Measurements from ENCODE around the gene RICTOR.
A peak's percentile ranks its signal among the peaks of the same experiment; 100 is the strongest.
"Not testable (repeated sequence)": the region's sequence is repeated elsewhere in the genome, so short reads cannot be mapped to it uniquely, and the experiment has no call there.

The RICTOR gene

DNA sequence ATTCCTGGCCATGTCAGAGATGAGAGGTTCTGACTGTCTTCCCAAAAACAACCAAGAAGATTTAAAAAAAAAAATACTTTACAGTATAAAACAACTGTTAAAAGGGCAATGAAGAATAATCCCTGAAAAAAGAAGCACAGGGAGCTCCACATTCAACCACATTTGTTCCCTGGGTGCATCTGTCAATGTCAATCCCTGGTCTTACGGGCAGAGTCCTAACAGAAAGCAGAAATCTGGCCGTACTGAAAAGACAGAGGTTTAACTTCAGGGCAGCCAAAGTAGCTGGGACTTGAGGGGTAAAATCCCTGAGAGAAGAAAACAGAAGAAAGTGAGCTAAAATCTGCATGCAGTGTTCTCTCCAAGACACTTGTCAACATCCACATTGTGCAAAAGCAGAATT lies 76.6 kb downstream of the RICTOR start:
- TF ChIP-seq LEF1 (IDR thresholded peaks at IDR 0.05; ENCODE audit: borderline replicate concordance) (no peak), CTBP1 (IDR thresholded peaks at IDR 0.05; ENCODE audit: borderline replicate concordance) (no peak), ELF4 (IDR thresholded peaks at IDR 0.05) (no peak), NFRKB (IDR thresholded peaks at IDR 0.05) (no peak), TARDBP (IDR thresholded peaks at IDR 0.05) (no peak), ARNT (IDR thresholded peaks at IDR 0.05) (no peak), ZNF384 (IDR thresholded peaks at IDR 0.05) (no peak), FOXM1 (IDR thresholded peaks at IDR 0.05; ENCODE audit: borderline replicate concordance) (no peak)
- DNase-seq (ENCODE audit: extremely low spot score): no peak
- POLR2A ChIA-PET: no interaction called here
- CTCF ChIA-PET: interaction anchor here (0.6 kb wide), 1 partner anchor 23 kb away, joined by 3 read pairs; no protein-coding TSS in a partner anchor

DNA sequence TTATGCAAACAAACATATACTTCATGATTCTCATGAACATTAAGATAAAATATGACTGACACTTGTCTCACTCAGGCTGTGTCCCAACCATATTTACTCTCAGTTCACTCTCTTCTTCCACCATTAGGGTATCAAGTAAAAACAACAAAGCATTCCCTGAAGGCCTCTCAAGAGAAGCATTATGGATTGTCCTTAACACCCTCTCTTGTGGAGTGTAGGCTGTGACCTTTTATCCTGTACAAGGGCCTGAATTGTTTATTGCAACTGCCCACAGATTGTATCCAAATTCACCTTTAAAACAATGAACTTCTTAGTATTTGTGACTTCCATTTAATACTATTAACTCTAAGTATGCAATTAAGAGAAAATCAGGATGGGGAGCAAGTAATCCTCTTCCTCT lies 78.1 kb downstream of the RICTOR start:
- TF ChIP-seq TARDBP (IDR thresholded peaks at IDR 0.05) (no peak), SUZ12 (IDR thresholded peaks at IDR 0.05) (no peak), LEF1 (IDR thresholded peaks at IDR 0.05; ENCODE audit: borderline replicate concordance) (no peak), FOXM1 (IDR thresholded peaks at IDR 0.05; ENCODE audit: borderline replicate concordance) (no peak), PKNOX1 (IDR thresholded peaks at IDR 0.05) (no peak), ARNT (IDR thresholded peaks at IDR 0.05) (no peak), ZNF384 (IDR thresholded peaks at IDR 0.05) (no peak), NFRKB (IDR thresholded peaks at IDR 0.05) (no peak)
- DNase-seq (ENCODE audit: extremely low spot score): no peak
- ChIA-PET POLR2A (no interaction called here), CTCF (no interaction called here)

GRCh38 chr5:38994324-38994927 lies 79.8 kb downstream of the RICTOR start:
- POLR2A ChIA-PET: no interaction called here
- DNase-seq (ENCODE audit: extremely low spot score): peak; percentile 54
- TF ChIP-seq ZNF384 (IDR thresholded peaks at IDR 0.05) (peak; percentile 95), HDGF (IDR thresholded peaks at IDR 0.05; ENCODE audit: borderline replicate concordance) (no peak)
- CTCF ChIA-PET: no interaction called here

- POLR2A ChIA-PET; DNase-seq (ENCODE audit: extremely low spot score); CTCF ChIA-PET: not testable (repeated sequence)
Measured at GRCh38 chr5:38989974-38990719, 84.1 kb downstream of the RICTOR start.

GRCh38 chr5:38985909-38986452 lies 88.2 kb downstream of the RICTOR start:
- ChIA-PET CTCF (no interaction called here), POLR2A (no interaction called here)
- DNase-seq (ENCODE audit: extremely low spot score): no peak
- no peak for TF ChIP-seq SP1 (IDR thresholded peaks at IDR 0.05)
- no peak for TF ChIP-seq ELF4 (IDR thresholded peaks at IDR 0.05)
- TF ChIP-seq ARNT (IDR thresholded peaks at IDR 0.05): no peak
- TF ChIP-seq TARDBP (IDR thresholded peaks at IDR 0.05): no peak
- no peak for TF ChIP-seq CTBP1 (IDR thresholded peaks at IDR 0.05; ENCODE audit: borderline replicate concordance)
- no peak for TF ChIP-seq HDGF (IDR thresholded peaks at IDR 0.05; ENCODE audit: borderline replicate concordance)
- no peak for TF ChIP-seq PKNOX1 (IDR thresholded peaks at IDR 0.05)
- TF ChIP-seq SUZ12 (IDR thresholded peaks at IDR 0.05): no peak
- TF ChIP-seq L3MBTL2 (conservative IDR thresholded peaks at IDR 0.05): no peak
- no peak for TF ChIP-seq NFRKB (IDR thresholded peaks at IDR 0.05)
- no peak for TF ChIP-seq FOXA1 (IDR thresholded peaks at IDR 0.05)
- TF ChIP-seq ZNF384 (IDR thresholded peaks at IDR 0.05): no peak
- no peak for TF ChIP-seq FOXM1 (IDR thresholded peaks at IDR 0.05; ENCODE audit: borderline replicate concordance)
- TF ChIP-seq FOXK2 (IDR thresholded peaks at IDR 0.05): no peak
- no peak for TF ChIP-seq LEF1 (IDR thresholded peaks at IDR 0.05; ENCODE audit: borderline replicate concordance)
- no peak for TF ChIP-seq BHLHE40 (IDR thresholded peaks at IDR 0.05; ENCODE audit: borderline replicate concordance)

GRCh38 chr5:38979535-38979934 lies 94.7 kb downstream of the RICTOR start:
- ChIA-PET POLR2A (no interaction called here), CTCF (no interaction called here)
- DNase-seq (ENCODE audit: extremely low spot score): no peak
- no peak for TF ChIP-seq FOXK2 (IDR thresholded peaks at IDR 0.05)

- DNase-seq (ENCODE audit: extremely low spot score): no peak
- no peak for TF ChIP-seq SP1 (IDR thresholded peaks at IDR 0.05)
- TF ChIP-seq LEF1 (IDR thresholded peaks at IDR 0.05; ENCODE audit: borderline replicate concordance): no peak
- TF ChIP-seq ZNF384 (IDR thresholded peaks at IDR 0.05): no peak
- TF ChIP-seq SUZ12 (IDR thresholded peaks at IDR 0.05): no peak
- TF ChIP-seq ARNT (IDR thresholded peaks at IDR 0.05): no peak
- no peak for TF ChIP-seq CTBP1 (IDR thresholded peaks at IDR 0.05; ENCODE audit: borderline replicate concordance)
- no peak for TF ChIP-seq TARDBP (IDR thresholded peaks at IDR 0.05)
- no peak for TF ChIP-seq FOXM1 (IDR thresholded peaks at IDR 0.05; ENCODE audit: borderline replicate concordance)
- TF ChIP-seq BHLHE40 (IDR thresholded peaks at IDR 0.05; ENCODE audit: borderline replicate concordance): no peak
- no peak for TF ChIP-seq FOXK2 (IDR thresholded peaks at IDR 0.05)
- TF ChIP-seq HDGF (IDR thresholded peaks at IDR 0.05; ENCODE audit: borderline replicate concordance): no peak
- TF ChIP-seq L3MBTL2 (conservative IDR thresholded peaks at IDR 0.05): no peak
- ChIA-PET POLR2A (no interaction called here), CTCF (no interaction called here)
Measured at GRCh38 chr5:38978036-38978435, 96.2 kb downstream of the RICTOR start.

All from HEK293T (cell line).